ENCODE data around the gene CLUH. TPM values are rescaled to one million over a fixed set of nuclear protein-coding genes. Genes with fewer than 3 reads are reported as not detected.

CLUH gene
- total and polyA plus RNA-seq, 2 experiments from 2014 or later: 45.5 to 50.2 TPM

- no peaks in the 10 kb centered on the region for H3K79me2 ChIP-seq
- no peak overlapping the region for H2AFZ ChIP-seq
- no peaks in the 10 kb centered on the region for H3K4me1 ChIP-seq (ENCODE audit: insufficient read depth)
- 88% methylated on average over 16 of the region's 17 CpGs for WGBS (ENCODE audit: low lambda C conversion rate, missing lambda C conversion rate)
- no peaks in the 10 kb centered on the region for H3K27me3 ChIP-seq
- TF ChIP-seq CTCF (IDR thresholded peaks at IDR 0.05; ENCODE audit: poor library complexity) (no peak), EZH2phosphoT487 (IDR thresholded peaks at IDR 0.05; ENCODE audit: low read depth, severe bottlenecking, unreplicated experiment) (no peak), EZH2 (IDR thresholded peaks at IDR 0.05; ENCODE audit: borderline replicate concordance) (no peak)
- DNase-seq (ENCODE audit: low spot score): no peak
- H3K4me2 ChIP-seq: no peak overlapping the region
- H3K36me3 ChIP-seq (replicated peaks; ENCODE audit: insufficient read depth, low read depth): no peaks in the 10 kb centered on the region
- H3K9me2 ChIP-seq (replicated peaks; ENCODE audit: insufficient read depth): no peaks in the 10 kb centered on the region
- H3K9me3 ChIP-seq (ENCODE audit: low read depth): no peaks in the 10 kb centered on the region
- no peak overlapping the region for H3K27ac ChIP-seq
- no peak overlapping the region for H3K4me3 ChIP-seq
- no peaks in the 10 kb centered on the region for H4K20me1 ChIP-seq (ENCODE audit: insufficient read depth, poor library complexity, severe bottlenecking)
Observed at GRCh38 chr17:2730764-2731353, 19.3 kb upstream of the CLUH start.

GRCh38 chr17:2724784-2725164, 13.2 kb upstream of the CLUH start:
- DNase-seq (ENCODE audit: low spot score): peak; percentile 71
- no peaks in the 10 kb centered on the region for H3K9me3 ChIP-seq (ENCODE audit: low read depth)
- peaks cover 16% of the 10 kb centered on the region for H3K27me3 ChIP-seq
- H3K9me2 ChIP-seq (replicated peaks; ENCODE audit: insufficient read depth): no peaks in the 10 kb centered on the region
- peaks cover 3% of the 10 kb centered on the region for H3K4me1 ChIP-seq (ENCODE audit: insufficient read depth)
- no peaks in the 10 kb centered on the region for H3K36me3 ChIP-seq (replicated peaks; ENCODE audit: insufficient read depth, low read depth)
- TF ChIP-seq EZH2 (IDR thresholded peaks at IDR 0.05; ENCODE audit: borderline replicate concordance) (no peak), EZH2phosphoT487 (IDR thresholded peaks at IDR 0.05; ENCODE audit: low read depth, severe bottlenecking, unreplicated experiment) (no peak), CTCF (IDR thresholded peaks at IDR 0.05; ENCODE audit: poor library complexity) (no peak)
- H3K4me2 ChIP-seq: peak overlapping the region; percentile 83
- no peak overlapping the region for H3K4me3 ChIP-seq
- no peaks in the 10 kb centered on the region for H3K79me2 ChIP-seq
- H4K20me1 ChIP-seq (ENCODE audit: insufficient read depth, poor library complexity, severe bottlenecking): no peaks in the 10 kb centered on the region
- 8% methylated on average over 19 of the region's 40 CpGs for WGBS (ENCODE audit: low lambda C conversion rate, missing lambda C conversion rate)
- H2AFZ ChIP-seq: no peak overlapping the region
- no peak overlapping the region for H3K27ac ChIP-seq

- peak overlapping the region; percentile 83 for H3K4me2 ChIP-seq
- no peaks in the 10 kb centered on the region for H3K36me3 ChIP-seq (replicated peaks; ENCODE audit: insufficient read depth, low read depth)
- no peak overlapping the region for H3K4me3 ChIP-seq
- no peaks in the 10 kb centered on the region for H3K79me2 ChIP-seq
- H3K27me3 ChIP-seq: peaks cover 16% of the 10 kb centered on the region
- no peaks in the 10 kb centered on the region for H3K9me3 ChIP-seq (ENCODE audit: low read depth)
- 3% methylated on average over 46 of the region's 98 CpGs for WGBS (ENCODE audit: low lambda C conversion rate, missing lambda C conversion rate)
- peaks cover 3% of the 10 kb centered on the region for H3K4me1 ChIP-seq (ENCODE audit: insufficient read depth)
- no peak for TF ChIP-seq EZH2phosphoT487 (IDR thresholded peaks at IDR 0.05; ENCODE audit: low read depth, severe bottlenecking, unreplicated experiment)
- no peak for TF ChIP-seq CTCF (IDR thresholded peaks at IDR 0.05; ENCODE audit: poor library complexity)
- TF ChIP-seq EZH2 (IDR thresholded peaks at IDR 0.05; ENCODE audit: borderline replicate concordance): no peak
- peak; percentile 65 for DNase-seq (ENCODE audit: low spot score)
- H3K9me2 ChIP-seq (replicated peaks; ENCODE audit: insufficient read depth): no peaks in the 10 kb centered on the region
- no peak overlapping the region for H2AFZ ChIP-seq
- H4K20me1 ChIP-seq (ENCODE audit: insufficient read depth, poor library complexity, severe bottlenecking): no peaks in the 10 kb centered on the region
- H3K27ac ChIP-seq: no peak overlapping the region
Observed at GRCh38 chr17:2723997-2724783, 12.6 kb upstream of the CLUH start.
